Right lobe of liver (tissue), 6 donors: ENCODE measurements around the gene ZNF79. TPM values are rescaled to one million over a fixed set of nuclear protein-coding genes. Genes with fewer than 3 reads are reported as not detected.

Experiments
- ATAC-seq, 4 donors: fragments of 200-7000 bp; cut with Tn5 transposase; one replicate each; pipeline ENCODE4 v1.9.1; 2020; ENCODE audit warnings: mild to moderate bottlenecking in 4 of 4, moderate library complexity in 4 of 4
- DNase-seq, 3 donors: peaks; one replicate each; pipeline ENCODE4 v3.0.0-alpha.2; 2020
- H3K27ac ChIP-seq, 3 donors: fragments of 200-600 bp; one replicate each; pipeline ENCODE4 v1.8.0; 2022
- H3K27me3 ChIP-seq, 2 donors: fragments of 200-600 bp; one replicate each; pipeline ENCODE4 v1.8.0; 2022
- H3K36me3 ChIP-seq, 4 donors: fragments of 200-600 bp; sonication (generic) in 1 of 4; one replicate each; pipeline versions ENCODE4 v1.5.1 to v1.8.0; 2017 to 2022; ENCODE audit warnings: control low read depth in 1 of 4
- H3K4me1 ChIP-seq, 4 donors: fragments of 200-600 bp; sonication (generic) in 1 of 4; one replicate each; pipeline versions ENCODE4 v1.5.1 to v1.8.0; 2017 to 2022; ENCODE audit warnings: control low read depth in 1 of 4
- H3K4me3 ChIP-seq, 3 donors: fragments of 200-600 bp; one replicate each; pipeline ENCODE4 v1.8.0; 2022
- H3K9me3 ChIP-seq, 4 donors: fragments of 200-600 bp; sonication (generic) in 1 of 4; one replicate each; pipeline versions ENCODE4 v1.5.1 to v1.8.0; 2017 to 2022; ENCODE audit warnings: control low read depth in 1 of 4
- POLR2A ChIP-seq: fragments of 450-650 bp; IDR thresholded peaks from one replicate; pipeline ENCODE4 v1.6.1; 2017; ENCODE audit warnings: antibody characterized with exemption, mild to moderate bottlenecking
- WGBS: methylation state at CpG from one replicate; pipeline ENCODE4 v1.1.6; 2018; ENCODE audit warnings: low coverage, low lambda C conversion rate; ENCODE audit not compliant: insufficient coverage; ENCODE audit errors: missing lambda C conversion rate; 5-methylcytosine and 5-hydroxymethylcytosine counted together
- intact Hi-C, 2 donors: fragments of 100-400 bp; cut with DNase I; formaldehyde crosslinking; loops; one replicate each; pipeline versions ENCODE4 v1.11.2 to v1.14.1; 2022
- total RNA-seq, 6 experiments: library from RNA; depleted of rRNA in 2 of 6; stranded (reverse); fragments of >200 nt in 2 of 6; fragmentation: NEBNext Ultra II Directional in 3 of 6; extraction: Animal tissue kit (Norgen Biotek cat#: 25700) in 3 of 6; gene quantifications; one replicate each; pipeline versions ENCODE4 v1.1.0 to v1.2.4, GENCODE V29; 2016 to 2023
- TF ChIP-seq, protein P1 (sequence below), 4 donors: fragments of 200-600 bp in 3 of 4; fragments of 450-650 bp in 1 of 4; IDR thresholded peaks; one replicate each; pipeline versions ENCODE4 v1.5.1 to v1.8.0; 2016 to 2022; ENCODE audit warnings: antibody characterized with exemption in 4 of 4, mild to moderate bottlenecking in 2 of 4
- donor health status: DM: no; HTN: yes; CAD: no.
- donor health status: DM: no; HTN: no; CAD: no.
- donor health status: DM: no; HTN: no; CAD: no.
- donor health status: DM: no; HTN: yes; CAD: no.
- donor health status: DM: no; HTN: yes; CAD: no.

ZNF79 gene
- total RNA-seq, 6 experiments from 2014 or later, result 2.5 to 4.6 (median 3.5) TPM

DNA sequence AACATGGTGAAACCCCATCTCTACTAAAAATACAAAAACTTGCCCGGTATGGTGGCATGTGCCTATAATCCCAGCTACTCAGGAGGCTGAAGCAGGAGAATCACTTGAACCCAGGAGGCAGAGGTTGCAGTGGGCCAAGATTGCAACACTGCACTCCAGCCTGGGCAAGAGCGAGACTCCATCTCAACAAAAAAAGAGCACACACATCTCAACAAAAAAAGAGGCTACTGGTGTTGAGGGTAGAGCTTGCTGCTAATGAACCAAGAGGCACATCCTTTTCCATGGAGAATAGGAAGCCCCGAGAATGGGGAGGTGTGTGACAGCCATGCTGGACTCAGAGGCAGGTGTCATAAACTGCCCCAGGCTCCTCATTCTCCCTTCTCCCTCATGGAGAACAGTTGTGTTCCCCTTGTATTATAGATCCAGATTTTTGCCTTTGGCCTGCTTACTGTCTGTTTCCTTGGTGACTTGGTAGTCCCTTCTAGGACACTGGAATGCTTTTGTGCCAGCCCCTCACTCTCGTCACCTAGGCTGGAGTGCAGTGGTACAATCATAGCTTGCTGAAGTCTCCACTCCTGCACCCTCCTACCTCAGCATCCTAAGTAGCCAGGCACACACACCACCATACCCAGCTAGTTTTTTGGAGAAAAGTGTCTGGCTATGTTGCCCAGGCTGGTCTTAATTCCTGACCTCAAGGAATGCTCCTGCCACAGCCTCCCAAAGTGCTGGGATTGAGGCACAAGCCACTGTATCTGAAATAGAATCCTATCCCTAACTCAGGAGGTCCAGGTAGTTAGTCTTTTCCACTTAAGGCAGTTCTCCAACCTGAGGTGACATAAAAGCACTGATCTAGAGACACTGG is 21.9 kb downstream of the ZNF79 start:
- WGBS, result no CpG with 5 or more reads among the region's 4 CpGs
- ATAC-seq, result peak in 1 of 4 donors; percentile 8

DNA sequence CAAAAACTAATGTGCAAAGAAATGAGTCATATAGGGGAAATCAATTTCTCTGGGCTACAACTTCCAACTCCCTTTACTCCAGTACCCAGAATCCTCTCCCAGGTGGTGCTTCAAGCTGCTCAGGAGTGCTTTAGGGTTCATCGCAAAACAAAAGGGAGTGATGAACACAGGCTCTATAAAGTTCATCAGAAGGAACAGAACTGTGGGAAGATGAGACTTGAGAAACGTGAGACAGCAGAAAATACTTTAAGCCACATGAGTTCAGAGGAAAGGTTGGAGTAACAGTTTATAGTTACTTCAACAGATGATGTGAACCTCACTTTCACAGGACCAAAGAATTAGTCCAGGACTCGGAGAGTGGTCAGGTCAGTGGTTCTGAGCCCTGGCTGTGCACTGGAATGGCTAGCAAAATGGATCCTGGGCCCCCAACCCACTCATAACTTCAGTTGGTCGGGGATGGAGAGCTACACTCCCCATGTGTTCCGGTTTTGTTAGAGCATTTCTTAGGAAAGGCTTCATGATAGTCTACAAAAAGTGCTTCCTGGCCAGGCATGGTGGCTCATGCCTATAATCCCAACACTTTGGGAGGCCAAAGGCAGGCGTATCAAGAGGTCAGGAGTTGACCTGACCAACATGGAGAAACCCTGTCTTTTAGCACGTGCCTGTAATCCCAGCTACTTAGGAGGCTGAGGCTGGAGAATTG is 22.7 kb downstream of the ZNF79 start:
- no peak for TF ChIP-seq POLR2A
- TF ChIP-seq, protein P1, sequence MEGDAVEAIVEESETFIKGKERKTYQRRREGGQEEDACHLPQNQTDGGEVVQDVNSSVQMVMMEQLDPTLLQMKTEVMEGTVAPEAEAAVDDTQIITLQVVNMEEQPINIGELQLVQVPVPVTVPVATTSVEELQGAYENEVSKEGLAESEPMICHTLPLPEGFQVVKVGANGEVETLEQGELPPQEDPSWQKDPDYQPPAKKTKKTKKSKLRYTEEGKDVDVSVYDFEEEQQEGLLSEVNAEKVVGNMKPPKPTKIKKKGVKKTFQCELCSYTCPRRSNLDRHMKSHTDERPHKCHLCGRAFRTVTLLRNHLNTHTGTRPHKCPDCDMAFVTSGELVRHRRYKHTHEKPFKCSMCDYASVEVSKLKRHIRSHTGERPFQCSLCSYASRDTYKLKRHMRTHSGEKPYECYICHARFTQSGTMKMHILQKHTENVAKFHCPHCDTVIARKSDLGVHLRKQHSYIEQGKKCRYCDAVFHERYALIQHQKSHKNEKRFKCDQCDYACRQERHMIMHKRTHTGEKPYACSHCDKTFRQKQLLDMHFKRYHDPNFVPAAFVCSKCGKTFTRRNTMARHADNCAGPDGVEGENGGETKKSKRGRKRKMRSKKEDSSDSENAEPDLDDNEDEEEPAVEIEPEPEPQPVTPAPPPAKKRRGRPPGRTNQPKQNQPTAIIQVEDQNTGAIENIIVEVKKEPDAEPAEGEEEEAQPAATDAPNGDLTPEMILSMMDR (IDR thresholded peaks at IDR 0.05), result no peak
- Histone ChIP-seq H3K27ac (no peak overlapping the region), H3K36me3 (peaks cover 5 to 47% (median 29%) of the 10 kb centered on the region in 4 donors), H3K27me3 (no peaks in the 10 kb centered on the region), H3K4me3 (no peak overlapping the region), H3K9me3 (no peaks in the 10 kb centered on the region), H3K4me1 (peaks cover 0 to 37% (median 6%) of the 10 kb centered on the region in 4 donors)
- intact Hi-C loops, result no loop called here
- no peak for DNase-seq
- 82% methylated on average over 3 of the region's 7 CpGs for WGBS
- no peak for ATAC-seq

More for the DNA sequence above, 21.9 kb downstream of the ZNF79 start:
- Histone ChIP-seq H3K4me1 (peaks cover 0 to 37% (median 6%) of the 10 kb centered on the region in 4 donors), H3K4me3 (no peak overlapping the region), H3K36me3 (peaks cover 5 to 51% (median 29%) of the 10 kb centered on the region in 4 donors), H3K9me3 (no peaks in the 10 kb centered on the region), H3K27ac (peak overlapping the region in 1 of 3 donors; percentile 10), H3K27me3 (no peaks in the 10 kb centered on the region)
- DNase-seq, result no peak
- TF ChIP-seq, protein P1 (IDR thresholded peaks at IDR 0.05), result no peak
- TF ChIP-seq POLR2A, result no peak
- intact Hi-C loops, result no loop called here

DNA sequence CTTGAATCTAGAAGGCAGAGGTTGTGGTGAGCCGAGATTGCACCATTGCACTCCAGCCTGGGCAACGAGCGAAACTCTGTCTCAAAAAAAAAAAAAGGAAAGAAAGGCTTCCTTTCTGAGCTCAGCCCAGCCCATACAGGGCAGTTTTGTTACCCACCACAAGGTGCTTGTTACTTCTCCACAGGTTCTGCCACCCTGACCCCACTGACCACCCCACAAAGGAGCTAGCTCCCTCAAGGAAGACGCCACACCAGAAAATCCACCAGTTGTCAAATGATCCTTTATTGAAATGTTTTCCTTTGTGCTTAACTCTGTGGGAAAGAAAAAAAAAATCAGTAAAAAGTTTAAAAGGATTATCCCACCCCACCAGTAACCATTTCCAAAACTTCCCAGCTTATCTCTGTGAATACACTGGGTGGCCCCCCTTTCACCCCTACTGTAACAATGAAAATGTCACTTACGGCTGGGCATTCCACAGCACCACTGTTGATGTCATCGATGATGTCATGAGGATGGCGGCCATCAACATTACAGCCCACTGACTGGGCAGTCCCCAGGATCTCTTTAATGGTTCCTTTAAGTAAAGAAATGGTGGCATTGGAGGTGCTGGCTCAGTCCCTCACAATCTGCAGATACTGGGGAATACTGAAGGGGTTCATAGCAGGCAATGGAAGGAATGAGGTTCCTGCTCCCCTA is 23.4 kb downstream of the ZNF79 start:
- H3K4me3 ChIP-seq, result no peak overlapping the region
- no peaks in the 10 kb centered on the region for H3K9me3 ChIP-seq
- DNase-seq, result no peak
- H3K36me3 ChIP-seq, result peaks cover 5 to 43% (median 29%) of the 10 kb centered on the region in 4 donors
- H3K4me1 ChIP-seq, result peaks cover 0 to 42% (median 9%) of the 10 kb centered on the region in 4 donors
- 84% methylated on average over 5 of the region's 7 CpGs for WGBS
- ATAC-seq, result no peak
- H3K27me3 ChIP-seq, result no peaks in the 10 kb centered on the region
- TF ChIP-seq POLR2A, result no peak
- TF ChIP-seq, protein P1 (IDR thresholded peaks at IDR 0.05), result no peak
- no peak overlapping the region for H3K27ac ChIP-seq
- intact Hi-C loops, result no loop called here

DNA sequence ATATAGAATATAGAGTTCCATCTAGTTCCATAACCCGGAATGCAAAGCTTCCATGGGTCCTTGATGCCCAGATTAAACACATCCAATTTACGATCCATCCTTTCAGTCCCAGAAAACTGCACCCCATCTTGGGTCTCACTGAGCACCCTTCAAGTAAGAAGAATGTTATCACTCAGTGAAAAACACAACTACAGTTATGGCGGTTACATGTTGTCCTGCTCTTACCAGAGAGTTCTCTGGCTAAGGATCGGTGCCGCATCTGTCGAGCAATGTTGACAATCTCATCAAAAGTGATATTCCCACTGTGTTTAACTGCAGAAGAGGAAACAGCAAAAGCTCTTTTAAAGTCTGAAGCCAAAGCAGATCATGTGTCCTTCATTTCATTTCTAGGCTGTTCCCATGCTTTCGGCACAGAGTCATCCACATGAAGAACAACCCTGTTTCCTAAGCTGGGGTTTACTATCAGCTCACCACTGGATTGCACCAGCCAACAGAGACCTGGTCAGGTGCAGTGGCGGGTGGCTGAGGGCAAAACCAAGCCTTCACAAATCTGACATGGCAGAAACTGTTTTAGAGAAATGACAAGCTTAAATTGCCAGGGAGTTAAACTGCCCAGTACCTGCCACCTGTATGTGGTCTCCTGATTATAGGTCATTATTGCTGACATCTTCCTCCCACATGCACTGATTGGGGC is 24.1 kb downstream of the ZNF79 start:
- intact Hi-C loops, result no loop called here
- 89% methylated on average over 6 of the region's 8 CpGs for WGBS
- Histone ChIP-seq H3K27me3 (no peaks in the 10 kb centered on the region), H3K9me3 (no peaks in the 10 kb centered on the region), H3K36me3 (peaks cover 5 to 38% (median 29%) of the 10 kb centered on the region in 4 donors), H3K27ac (no peak overlapping the region), H3K4me3 (no peak overlapping the region), H3K4me1 (peaks cover 0 to 48% (median 12%) of the 10 kb centered on the region in 4 donors)
- TF ChIP-seq, protein P1 (IDR thresholded peaks at IDR 0.05), result no peak
- TF ChIP-seq POLR2A, result no peak
- DNase-seq (no peak), ATAC-seq (no peak)
